Measurements from ENCODE around the gene EXOC3.
"Not testable (repeated sequence)": the region's sequence is repeated elsewhere in the genome, so short reads cannot be mapped to it uniquely, and the experiment has no call there.

Gene EXOC3

DNA sequence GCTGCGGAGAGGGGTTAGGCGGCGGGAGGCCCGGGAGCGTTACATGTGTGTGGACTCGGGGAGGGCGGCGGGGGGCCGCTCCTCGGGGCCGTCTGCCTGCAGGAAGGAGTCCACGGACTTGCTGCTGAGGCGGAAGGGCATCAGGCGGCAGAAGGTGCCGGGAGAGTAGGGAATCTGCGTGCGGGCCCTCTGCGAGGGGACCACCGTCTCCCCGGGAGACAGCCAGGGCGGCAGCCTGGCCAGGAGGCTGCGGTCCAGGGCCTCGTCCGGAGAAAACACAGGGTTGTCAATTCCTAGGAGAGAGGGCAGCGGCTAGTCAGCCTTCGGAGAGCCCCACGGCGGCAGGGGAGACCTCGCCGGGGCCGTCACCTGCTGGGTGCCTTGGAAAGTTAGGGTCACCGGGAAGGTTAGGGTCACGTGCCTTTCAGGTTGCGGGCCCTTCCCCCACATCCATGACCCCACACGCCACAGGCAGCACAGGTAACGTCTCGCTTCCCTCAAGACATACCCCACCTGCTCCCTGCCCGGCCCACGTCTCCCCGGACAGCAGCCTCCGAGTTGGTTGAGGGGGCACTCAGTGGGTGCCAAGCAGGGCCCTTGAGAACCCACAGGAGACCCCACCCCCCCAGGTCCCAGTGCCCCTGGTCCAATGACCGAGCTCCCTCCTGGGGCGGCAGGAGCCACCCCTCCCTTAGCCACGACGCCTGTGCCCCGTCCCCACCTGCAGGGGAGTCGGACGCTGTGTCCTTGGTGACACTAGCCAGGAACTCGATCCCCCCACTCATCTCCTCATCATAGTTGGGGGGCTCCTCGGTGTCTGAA lies 32.1 kb downstream of the EXOC3 start:
- no peak for DNase-seq

DNA sequence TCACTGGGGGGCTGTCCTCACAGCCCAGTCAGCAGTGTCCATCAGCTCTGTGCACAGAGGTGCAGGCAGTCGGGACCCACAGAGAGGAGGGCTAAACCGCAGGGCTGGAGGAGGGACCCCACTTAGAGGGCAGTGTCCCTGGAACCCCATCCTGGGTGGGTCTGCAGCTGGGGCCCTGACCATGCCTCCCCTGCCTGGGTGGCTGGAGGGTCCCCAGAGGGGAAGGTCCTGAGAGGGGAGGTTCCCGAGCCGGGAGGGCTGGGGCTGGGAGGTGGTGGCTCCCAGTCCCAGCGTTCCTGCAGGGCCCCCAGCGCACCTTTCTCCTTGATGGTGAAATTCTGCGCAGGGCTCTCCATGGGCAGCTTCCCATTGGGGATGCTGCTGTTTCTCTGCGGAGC lies 32.7 kb downstream of the EXOC3 start:
- no peak for DNase-seq

DNA sequence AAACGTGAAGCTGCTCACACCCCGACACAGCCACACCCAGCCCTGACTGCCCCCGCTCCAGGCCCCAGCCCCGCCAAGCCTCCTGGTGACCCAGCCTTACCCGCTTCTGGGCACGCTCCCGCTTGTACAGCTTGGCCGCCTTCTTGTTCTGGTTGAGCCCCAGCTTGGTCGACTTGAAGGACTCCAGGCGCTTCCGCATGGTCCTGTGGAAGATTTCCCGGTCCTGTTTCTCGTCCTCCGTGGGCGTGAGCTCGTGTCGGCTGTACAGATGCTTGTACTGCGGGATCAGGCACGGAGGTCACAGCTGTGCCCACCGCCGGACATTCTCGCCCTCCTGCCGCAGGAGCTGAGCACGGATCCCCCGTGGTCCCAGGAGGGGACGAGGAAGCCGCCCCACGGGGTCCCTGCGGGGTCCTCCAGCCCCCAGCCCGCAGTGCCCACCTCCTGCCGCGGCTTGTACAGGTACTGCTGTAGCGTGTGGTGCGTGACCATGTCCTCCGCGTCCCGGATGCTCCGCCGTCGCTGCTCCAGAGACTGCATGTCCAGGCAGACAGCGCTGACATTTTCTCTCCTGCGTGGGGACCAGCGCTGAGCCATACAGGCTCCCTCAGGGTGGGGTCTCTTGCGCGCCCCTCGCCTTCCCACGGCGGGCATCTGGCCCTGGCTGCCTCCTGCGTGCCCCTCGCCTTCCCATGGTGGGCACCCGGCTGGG lies 33.3 kb downstream of the EXOC3 start:
- no peak for DNase-seq

DNA sequence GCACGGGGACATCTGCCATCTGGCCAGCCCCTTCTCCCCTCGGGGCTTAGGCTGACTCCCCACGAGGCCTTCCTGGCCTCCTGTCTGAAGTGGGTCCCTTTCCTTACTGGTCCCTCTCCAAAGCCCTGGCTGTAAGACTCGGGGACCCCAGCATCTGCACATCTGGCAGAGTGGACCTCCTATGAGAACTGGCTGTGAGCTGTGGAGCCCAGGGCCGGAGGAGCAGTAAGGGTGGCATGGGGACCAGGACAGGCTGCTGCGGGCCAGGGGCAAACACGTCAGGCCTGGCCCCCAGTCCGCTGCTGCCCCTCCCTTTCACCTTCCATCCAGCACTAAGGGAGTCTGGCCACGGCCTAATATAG lies 33.8 kb downstream of the EXOC3 start:
- no peak for DNase-seq

DNA sequence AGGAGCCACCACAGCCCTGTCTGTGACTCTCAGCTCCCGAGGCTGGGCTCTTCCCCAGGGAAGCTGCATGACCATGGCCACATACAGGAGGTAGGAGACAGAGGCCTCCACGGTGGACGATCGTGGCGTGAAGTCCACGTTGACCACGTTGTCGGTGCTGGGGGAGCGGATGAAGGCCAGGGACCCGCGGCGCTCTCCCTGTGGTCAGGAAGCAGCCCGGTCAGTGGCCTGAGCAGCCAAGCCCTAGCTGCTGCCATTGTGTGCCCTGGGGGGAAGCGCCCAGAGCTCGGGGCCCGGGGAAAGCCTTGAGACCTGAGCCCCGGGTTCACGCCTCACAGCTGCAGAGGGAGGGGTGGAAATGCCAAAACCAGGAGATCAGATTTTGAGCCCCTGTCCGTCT lies 34.3 kb downstream of the EXOC3 start:
- DNase-seq, result no peak

DNA sequence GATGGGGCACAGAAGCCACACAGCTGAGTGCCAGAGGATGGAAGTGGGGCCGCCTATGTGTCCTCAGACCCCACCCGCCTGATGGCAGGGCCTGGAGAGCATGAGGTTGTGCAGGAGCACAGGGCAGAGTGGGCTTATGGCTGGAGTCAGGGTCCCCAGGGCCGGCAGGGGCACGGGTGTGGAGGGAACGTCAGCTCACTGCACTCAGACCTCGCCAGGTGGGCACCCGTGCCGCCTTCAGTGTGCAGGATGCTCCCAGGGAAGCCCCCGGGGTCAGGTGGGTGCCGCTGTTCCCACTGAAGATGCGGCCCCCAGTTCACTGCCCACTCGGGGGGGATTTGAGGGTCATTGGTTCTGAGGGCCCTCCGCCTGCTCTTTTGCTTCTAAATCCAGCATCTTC lies 34.9 kb downstream of the EXOC3 start:
- DNase-seq, result no peak

DNA sequence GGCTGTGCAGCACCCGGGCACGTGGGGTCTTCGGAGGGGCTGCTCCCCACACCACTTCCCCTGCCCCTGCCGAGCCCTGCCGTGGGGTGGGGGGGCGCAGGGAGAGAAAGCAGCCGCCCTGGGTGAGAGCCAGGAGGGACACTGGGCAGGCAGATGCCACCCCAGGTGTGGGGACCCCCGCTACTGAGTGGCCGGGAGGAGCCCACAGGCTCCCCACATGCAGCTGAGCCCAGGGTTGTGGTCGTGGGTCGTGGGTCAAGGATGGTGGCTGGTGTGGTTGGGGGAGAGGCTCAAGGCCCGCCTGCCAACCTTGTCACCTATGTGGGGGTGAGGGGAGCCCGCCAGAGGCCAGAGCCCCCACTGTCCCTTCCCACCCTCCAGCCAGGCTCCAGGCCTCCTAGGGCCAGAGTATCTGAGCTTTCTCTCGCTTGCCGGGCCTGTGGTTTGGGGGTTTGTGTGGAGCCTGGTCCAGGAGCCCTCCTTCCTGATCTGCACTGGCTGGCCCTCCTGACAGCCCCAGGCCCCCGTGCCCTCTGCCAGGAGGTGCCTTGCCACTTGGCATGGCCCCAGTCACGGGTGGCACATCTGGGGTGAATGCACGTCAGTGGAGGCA lies 35.5 kb downstream of the EXOC3 start:
- DNase-seq, result no peak

DNA sequence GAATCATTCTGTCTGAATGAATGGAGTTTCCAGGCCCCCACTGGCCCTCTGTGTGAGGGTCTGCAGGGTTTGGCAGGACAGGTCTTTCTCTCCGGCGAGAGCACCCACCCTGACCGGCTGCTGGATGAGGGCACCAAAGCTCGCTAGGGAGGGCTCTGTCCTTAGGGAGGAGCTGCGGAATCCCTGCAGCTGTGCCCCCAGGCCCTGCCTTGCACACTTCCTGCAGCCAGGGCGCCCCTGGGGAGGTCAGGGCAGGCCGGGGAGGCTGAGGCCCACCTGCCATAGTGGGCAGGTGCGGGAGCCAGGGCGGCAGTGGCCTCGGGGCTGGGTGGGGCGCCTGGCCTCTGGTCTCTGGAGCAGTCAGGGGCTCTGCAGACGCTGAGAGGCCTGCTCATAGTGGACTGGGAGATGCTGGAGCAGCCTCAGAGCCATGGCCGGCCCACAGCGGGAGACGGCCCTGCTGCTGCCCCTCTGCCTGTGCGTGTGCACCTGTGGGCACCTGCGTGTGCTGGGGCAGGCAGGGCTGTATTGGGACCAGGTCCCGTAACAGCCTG lies 36.1 kb downstream of the EXOC3 start:
- no peak for DNase-seq

DNA sequence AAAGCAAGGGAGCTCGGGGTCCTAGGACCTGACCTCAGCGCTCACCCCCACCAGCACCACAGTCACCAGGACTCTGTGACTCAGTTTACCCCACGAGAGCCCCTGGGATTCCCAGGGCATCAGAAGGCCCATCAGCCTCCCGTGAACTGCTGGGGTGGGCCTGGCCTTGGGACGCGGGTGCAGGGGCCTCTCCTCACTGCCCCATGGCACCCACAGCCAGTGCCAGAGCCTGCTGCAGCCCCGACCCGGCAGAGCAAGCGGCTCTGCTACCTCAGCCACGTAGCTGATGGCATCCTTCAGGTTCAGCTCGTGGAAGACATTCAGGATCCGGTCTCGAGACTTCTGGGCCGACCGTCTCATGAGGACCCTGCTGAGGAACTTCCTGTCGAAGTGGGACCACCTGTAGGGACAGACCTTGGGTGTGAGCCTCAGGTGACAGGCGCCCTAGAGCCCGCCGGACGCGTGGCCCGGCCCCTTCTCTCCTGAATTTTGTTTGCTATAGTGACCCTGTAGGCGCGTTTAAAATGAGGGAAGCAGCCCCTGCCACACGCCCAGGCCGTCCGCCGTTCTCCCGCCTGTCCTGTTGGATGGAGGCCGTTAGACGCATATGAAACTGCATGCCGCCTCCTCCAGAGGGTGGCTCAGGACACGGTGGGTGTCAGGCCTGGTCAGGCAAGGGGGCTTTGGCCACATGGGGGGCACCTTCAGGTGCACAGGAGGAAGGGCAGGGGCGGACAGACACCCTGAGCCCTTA lies 36.8 kb downstream of the EXOC3 start:
- no peak for DNase-seq

DNA sequence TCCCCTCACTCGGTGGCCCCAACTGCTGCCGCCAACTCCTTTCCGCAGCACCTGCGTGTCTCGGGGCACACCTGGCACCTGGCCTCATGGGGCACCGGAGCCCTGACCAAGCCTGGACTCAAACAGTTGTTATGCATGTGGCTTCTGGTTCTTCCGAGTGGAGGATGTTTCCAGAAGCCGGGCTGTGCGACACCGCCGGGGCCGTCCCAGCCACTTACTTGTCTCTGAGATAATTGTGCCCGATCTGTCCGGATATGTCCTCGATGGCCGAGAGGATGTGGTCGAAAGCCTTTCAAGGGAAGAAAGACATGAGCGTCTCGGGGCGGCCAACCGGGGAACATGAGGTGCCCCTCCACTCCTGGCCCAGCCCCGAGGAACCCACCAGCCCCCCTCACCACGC lies 38.4 kb downstream of the EXOC3 start:
- DNase-seq, result no peak

DNA sequence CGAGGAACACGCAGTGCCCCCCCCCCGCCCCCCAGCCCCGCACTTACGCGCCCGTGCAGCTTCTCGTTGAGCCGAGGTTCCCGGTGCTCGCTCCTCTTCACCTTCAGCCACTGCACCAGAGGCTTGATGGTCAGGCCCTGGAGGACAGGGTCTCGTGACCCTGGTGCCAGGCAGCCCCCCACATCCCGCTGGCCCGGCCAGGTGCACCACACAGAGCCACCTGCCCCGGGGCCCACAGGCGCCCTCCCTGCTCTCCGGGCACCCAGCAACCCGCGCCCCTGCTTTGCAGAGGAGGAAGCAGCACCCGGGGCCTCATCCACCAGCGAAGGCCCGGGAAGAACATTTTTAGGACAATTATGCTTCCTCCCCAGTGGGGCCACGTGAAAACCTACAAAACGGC lies 39.0 kb downstream of the EXOC3 start:
- no peak for DNase-seq

DNA sequence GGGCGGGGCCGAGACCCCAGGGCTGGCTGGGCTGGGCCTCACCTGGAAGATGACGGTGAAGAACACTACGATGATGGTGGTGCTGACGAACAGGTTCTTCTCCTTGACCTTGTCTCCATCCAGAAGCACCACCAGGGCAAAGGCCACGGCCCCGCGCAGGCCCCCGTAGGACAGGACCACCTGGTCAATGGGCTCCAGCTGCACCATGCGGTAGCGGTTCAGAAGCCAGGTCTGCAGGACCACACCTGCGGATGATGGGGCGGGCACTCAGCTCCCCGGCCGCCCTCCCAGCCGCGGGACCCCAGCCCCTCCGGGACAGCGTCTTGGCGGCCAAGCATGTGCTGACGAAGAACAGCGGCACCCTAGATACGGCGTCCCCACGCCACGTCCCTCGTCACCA lies 39.5 kb downstream of the EXOC3 start:
- DNase-seq, result no peak

DNA sequence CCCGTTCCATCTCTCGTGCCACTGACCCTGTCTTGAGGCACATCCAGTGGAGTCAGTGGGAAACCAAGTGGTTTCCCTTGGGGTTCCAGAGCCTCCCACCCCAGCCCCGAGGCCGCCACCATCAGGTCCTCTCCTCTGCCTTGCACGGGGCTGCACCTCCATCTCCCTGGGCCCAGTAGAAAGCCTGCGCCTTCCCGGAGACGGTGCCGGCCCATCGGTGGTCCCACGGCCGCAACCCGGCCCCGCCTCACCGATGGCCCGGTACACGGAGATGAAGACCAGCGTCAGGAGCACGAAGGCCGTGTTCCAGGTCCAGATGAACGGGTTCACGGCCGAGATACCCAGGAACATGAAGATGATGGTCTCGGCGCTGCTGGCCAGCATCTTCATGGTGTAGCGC lies 40.0 kb downstream of the EXOC3 start:
- DNase-seq, result no peak

DNA sequence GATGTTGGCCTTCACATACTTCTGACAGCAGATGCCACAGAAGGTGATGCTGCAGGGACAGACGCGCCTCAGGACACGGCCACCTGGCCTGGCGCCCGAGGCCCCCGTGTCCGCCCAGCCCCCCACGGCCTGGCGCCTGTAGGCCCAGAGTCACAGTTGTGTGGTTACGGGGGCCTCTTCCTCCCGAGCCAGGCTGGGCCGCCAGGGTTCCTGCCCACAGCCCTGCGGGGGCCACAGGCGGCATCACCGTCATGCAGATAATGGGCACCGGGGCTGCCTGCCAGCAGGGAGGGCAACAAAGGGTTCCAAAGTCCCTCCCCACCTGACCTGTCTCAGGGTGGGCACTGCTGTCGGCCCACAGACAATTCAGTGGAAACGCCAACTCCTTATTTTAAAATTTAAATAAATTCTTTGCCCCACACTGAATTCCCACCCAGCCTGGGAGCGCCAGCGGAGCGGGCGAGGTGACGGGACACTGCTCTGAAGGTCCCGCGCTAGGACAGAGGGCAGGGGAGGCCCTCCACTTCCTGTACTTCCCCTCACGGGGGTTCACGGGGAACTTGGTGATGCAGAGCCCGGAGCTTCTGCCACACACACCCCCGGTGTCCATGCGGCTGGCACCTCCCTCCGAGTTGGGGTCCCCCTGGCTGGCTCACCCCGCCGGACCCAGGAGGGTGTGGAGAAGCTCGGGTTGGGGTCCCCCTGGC lies 40.6 kb downstream of the EXOC3 start:
- no peak for DNase-seq

DNA sequence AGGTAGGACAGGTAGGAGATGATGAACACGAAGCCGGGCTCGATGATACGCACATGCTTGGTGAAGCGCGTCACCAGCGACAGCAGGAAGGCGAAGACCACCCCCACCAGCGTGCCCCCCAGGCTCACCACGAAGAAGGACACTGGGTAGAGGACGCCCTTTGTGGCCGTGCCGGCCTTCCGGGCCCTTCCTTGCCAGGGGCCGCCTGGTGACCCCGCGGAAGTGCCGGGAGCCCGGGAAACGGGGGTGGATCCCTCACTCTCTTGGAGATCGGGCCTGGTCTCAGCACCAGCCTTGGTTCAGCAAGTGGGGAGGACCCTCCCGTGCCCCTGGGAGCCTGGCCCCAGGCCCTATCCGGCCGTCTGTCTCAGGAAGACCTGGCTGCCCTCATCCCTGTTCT lies 41.6 kb downstream of the EXOC3 start:
- no peak for DNase-seq

DNA sequence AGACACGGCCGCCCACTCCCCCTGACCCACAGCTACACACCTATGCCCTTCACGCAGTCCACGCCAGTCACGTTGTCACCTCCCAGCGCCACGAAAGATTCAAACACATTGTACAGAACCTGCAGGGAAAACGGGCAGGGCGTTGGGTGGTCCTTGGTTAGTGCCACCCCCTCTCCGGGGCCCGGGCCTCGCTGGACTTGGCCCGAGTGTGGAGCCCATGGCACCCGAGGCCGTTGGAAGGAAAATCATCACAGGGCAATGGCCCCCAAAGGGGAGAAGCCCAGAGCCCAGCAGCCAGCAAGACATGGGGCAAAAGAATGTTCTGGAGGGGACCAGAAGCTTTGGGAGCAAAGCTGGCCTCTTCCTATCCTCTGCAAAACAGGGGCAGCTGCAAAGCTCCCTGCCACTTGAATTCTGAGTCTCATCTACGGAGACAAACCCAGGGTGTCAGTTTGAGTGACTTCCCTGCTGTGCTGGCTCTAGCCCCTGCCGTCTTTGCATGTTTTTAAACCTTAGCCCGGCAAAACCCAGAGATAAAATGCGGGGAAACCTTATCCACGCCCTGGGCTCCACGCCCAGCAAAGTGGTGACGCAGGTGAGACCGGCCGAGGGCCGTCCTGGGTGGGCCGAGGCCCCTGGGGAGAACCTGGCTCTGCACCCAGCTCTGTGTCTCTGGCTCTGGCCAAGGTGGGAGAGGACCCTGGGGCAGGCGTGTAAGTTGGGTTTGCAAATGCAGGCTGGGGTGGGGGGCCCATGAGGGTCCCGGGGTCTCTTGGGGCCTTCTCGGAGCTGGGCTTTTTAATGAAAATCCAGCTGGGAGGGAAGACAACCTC lies 42.4 kb downstream of the EXOC3 start:
- DNase-seq, result no peak

DNA sequence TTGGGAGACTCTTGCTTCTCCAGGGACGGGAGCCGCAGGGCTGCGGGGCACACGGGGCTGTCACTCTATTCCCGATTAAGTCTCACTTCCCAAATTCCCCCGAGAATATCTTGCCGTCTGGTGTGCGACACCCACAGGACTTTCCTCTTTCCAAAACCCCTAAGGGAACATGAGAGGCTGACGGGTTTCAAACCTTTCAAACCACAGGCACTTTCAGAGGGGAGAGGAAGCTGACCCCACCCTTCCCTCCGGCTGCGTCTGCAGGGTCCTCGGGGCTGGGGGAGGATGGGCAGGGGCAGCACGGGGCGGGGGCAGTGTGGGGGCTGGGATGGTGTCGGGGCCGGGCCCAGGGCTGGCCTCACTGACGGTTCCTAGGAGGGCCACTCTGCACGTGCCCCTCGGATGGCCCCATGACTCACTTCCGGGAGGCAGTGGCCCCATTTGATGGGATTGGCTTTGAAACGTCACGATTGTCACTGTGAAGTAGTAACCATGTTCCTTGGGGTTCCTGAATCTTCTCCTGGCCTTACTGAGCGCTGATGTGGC lies 43.0 kb downstream of the EXOC3 start:
- DNase-seq, result no peak

DNA sequence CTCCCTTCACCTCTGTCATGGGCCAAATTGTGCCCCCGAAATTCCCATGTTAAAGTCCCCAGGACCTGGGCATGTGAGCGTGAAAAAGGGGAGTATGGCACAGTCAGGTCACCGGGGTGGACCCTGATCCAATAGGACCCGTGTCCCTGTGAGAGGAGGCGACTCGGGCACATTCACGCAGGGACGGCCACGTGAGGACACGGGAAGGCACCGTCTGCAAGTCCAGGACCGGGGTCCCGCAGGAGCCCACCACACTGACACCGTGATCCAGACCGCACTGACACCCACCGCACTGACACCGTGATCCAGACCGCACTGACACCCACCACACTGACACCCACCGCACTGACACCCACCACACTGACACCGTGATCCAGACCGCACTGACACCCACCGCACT lies 43.6 kb downstream of the EXOC3 start:
- DNase-seq, result not testable (repeated sequence)

DNA sequence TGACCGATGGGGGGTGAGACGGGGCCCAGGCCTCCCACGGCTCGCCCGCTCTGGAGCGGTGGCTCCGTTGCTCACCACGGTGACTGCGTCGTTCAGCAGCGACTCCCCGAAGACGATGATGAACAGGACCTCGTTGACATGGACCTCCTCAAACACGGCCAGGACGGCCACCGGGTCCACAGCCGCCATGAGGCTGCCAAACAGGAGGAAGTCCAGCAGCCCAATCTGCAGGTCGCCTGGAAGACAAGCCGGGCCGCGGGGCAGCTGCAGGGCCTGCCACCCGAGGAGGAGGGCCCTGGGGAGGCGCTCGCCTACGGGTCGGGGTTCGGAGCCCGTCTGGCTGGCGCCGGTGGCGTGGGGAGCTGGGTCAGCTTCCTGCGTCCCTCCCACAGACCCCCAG lies 45.3 kb downstream of the EXOC3 start:
- no peak for DNase-seq

DNA sequence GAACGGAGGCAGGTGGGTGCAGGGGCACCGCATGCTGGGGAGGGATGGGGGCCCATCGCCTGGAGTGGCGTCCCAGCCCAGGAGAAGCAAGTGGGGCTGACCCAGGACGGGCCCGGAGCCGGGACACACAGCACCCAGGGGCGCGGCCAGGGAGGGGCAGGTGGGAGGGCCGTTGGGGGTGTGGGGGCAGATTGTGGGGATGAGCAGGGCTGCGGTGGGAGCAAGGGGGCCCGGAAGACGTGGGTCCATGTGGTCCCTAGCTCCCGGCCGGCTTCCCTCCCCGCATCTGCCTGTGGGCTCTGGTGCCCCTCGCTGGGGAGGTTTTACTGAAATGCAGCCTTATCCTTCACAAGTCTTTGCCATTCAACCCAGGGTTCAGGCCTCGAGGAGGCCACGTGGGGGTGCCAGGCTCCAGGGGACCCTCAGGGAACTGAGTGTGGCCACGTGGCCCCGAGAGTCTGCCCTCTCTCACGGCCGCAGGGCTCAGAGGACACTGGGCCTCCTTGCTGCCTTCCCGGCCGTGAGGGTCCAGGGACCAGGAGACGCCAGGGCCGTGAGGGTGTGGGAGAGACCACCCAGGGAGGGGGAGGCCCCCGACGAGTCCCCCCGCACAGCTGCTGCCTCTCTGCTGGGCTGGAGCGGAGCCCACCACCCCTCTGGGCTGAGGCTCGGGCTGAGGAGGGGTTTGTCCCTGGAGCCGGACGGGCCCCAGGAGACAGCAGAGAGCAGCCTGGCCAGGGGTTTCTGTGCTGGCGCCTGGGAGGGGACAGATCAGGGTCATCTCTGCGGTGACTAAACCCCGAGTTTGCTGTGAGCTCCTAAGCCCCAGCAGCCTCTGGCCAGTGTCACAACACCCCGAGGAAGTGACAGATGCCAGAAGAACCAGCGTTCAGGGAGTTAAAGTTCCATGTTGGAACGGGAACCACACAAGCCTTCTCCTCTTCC lies 46.0 kb downstream of the EXOC3 start:
- no peak for DNase-seq
